AG10803 (cell line): ENCODE data around the gene MARCKSL1.
"Not testable (repeated sequence)": the region's sequence is repeated elsewhere in the genome, so short reads cannot be mapped to it uniquely, and the experiment has no call there.

Experiments used
- DNase-seq: peaks from one replicate; pipeline ENCODE4 v3.0.0; 2010; ENCODE audit warnings: low read depth
- H3K4me3 ChIP-seq: 2 replicates; pipeline ENCODE4 v1.5.1; 2011; ENCODE audit warnings: mild to moderate bottlenecking, low read length, control low read depth
- TF ChIP-seq, protein P1 (sequence below): conservative IDR thresholded peaks from 2 replicates; pipeline ENCODE4 v1.5.1; 2011; ENCODE audit warnings: mild to moderate bottlenecking, low read length, control low read depth, inconsistent platforms

MARCKSL1 gene

GRCh38 chr1:32361308-32361673 lies 25.3 kb upstream of the MARCKSL1 start:
- DNase-seq, result no peak
- TF ChIP-seq, protein P1, sequence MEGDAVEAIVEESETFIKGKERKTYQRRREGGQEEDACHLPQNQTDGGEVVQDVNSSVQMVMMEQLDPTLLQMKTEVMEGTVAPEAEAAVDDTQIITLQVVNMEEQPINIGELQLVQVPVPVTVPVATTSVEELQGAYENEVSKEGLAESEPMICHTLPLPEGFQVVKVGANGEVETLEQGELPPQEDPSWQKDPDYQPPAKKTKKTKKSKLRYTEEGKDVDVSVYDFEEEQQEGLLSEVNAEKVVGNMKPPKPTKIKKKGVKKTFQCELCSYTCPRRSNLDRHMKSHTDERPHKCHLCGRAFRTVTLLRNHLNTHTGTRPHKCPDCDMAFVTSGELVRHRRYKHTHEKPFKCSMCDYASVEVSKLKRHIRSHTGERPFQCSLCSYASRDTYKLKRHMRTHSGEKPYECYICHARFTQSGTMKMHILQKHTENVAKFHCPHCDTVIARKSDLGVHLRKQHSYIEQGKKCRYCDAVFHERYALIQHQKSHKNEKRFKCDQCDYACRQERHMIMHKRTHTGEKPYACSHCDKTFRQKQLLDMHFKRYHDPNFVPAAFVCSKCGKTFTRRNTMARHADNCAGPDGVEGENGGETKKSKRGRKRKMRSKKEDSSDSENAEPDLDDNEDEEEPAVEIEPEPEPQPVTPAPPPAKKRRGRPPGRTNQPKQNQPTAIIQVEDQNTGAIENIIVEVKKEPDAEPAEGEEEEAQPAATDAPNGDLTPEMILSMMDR, result no peak
- H3K4me3 ChIP-seq, result no peak overlapping the region

- H3K4me3 ChIP-seq, result no peak overlapping the region
- TF ChIP-seq, protein P1, result no peak
- DNase-seq, result no peak
Measured at GRCh38 chr1:32358435-32358834, 22.4 kb upstream of the MARCKSL1 start.

GRCh38 chr1:32357614-32358013 lies 21.6 kb upstream of the MARCKSL1 start:
- H3K4me3 ChIP-seq, result no peak overlapping the region
- DNase-seq, result no peak
- TF ChIP-seq, protein P1, result no peak

- TF ChIP-seq, protein P1, result no peak
- no peak overlapping the region for H3K4me3 ChIP-seq
- DNase-seq, result no peak
Measured at GRCh38 chr1:32356478-32356877, 20.4 kb upstream of the MARCKSL1 start.

GRCh38 chr1:32355778-32356177 lies 19.7 kb upstream of the MARCKSL1 start:
- DNase-seq, H3K4me3 ChIP-seq: not testable (repeated sequence)

- H3K4me3 ChIP-seq, result no peak overlapping the region
- peak; percentile 61 for DNase-seq
- TF ChIP-seq, protein P1, result no peak
Measured at GRCh38 chr1:32353886-32354570, 18.0 kb upstream of the MARCKSL1 start.

- TF ChIP-seq, protein P1, result no peak
- H3K4me3 ChIP-seq, result no peak overlapping the region
- no peak for DNase-seq
Measured at GRCh38 chr1:32353431-32353830, 17.4 kb upstream of the MARCKSL1 start.
